Trophoblast cell (in vitro differentiated cells and primary cell): ENCODE data around the gene GLIS2.

Source experiments
- DNase-seq, 2 donors: peaks; one replicate each; pipeline ENCODE4 v3.0.0-alpha.2; 2016
- H2AFZ ChIP-seq: 2 replicates; pipeline ENCODE4 v1.6.1; 2013; ENCODE audit warnings: low read length, moderate library complexity, mild to moderate bottlenecking; ENCODE audit not compliant: insufficient read depth, poor library complexity
- H2AK5ac ChIP-seq: 2 replicates; pipeline ENCODE4 v1.6.1; 2013; ENCODE audit warnings: mild to moderate bottlenecking, low read length
- H2BK120ac ChIP-seq: 2 replicates; pipeline ENCODE4 v1.6.1; 2013; ENCODE audit warnings: low read length, mild to moderate bottlenecking, moderate library complexity; ENCODE audit not compliant: insufficient read depth, poor library complexity
- H2BK12ac ChIP-seq: 2 replicates; pipeline ENCODE4 v1.6.1; 2013; ENCODE audit warnings: mild to moderate bottlenecking, low read length, moderate library complexity
- H2BK5ac ChIP-seq: 2 replicates; pipeline ENCODE4 v1.6.1; 2013; ENCODE audit warnings: low read length, low read depth, moderate library complexity, mild to moderate bottlenecking; ENCODE audit not compliant: poor library complexity
- H3K14ac ChIP-seq: 2 replicates; pipeline ENCODE4 v1.6.1; 2013; ENCODE audit warnings: mild to moderate bottlenecking, low read length
- H3K18ac ChIP-seq: 2 replicates; pipeline ENCODE4 v1.6.1; 2013; ENCODE audit warnings: mild to moderate bottlenecking, low read length
- H3K23ac ChIP-seq: 2 replicates; pipeline ENCODE4 v1.6.1; 2013; ENCODE audit warnings: low read length
- H3K27ac ChIP-seq: 2 replicates; pipeline ENCODE4 v1.5.1; 2013; ENCODE audit warnings: low read depth, mild to moderate bottlenecking, inconsistent platforms, low read length, moderate library complexity
- H3K27me3 ChIP-seq: 2 replicates; pipeline ENCODE4 v1.6.1; 2013; ENCODE audit warnings: inconsistent platforms, mild to moderate bottlenecking, low read length, moderate library complexity; ENCODE audit not compliant: insufficient read depth
- H3K36me3 ChIP-seq, 2 experiments: 1 replicate in 1 of 2; 2 replicates in 1 of 2; pipeline ENCODE4 v1.6.1; 2013; ENCODE audit warnings: low read length in 2 of 2, mild to moderate bottlenecking in 2 of 2, moderate library complexity in 1 of 2; ENCODE audit not compliant: insufficient read depth in 2 of 2, control insufficient read depth in 1 of 2
- H3K4ac ChIP-seq: 2 replicates; pipeline ENCODE4 v1.6.1; 2013; ENCODE audit warnings: low read depth, mild to moderate bottlenecking, low read length, moderate library complexity
- H3K4me1 ChIP-seq, 2 experiments: 1 replicate in 1 of 2; 2 replicates in 1 of 2; pipeline ENCODE4 v1.6.1; 2013; ENCODE audit warnings: low read length in 2 of 2, mild to moderate bottlenecking in 2 of 2, moderate library complexity in 1 of 2; ENCODE audit not compliant: insufficient read depth in 2 of 2, control insufficient read depth in 1 of 2
- H3K4me2 ChIP-seq: 2 replicates; pipeline ENCODE4 v1.6.1; 2013; ENCODE audit warnings: inconsistent platforms, mild to moderate bottlenecking, low read length, moderate library complexity
- H3K4me3 ChIP-seq: 2 replicates; pipeline ENCODE4 v1.5.1; 2013; ENCODE audit warnings: mild to moderate bottlenecking, low read depth, low read length, inconsistent platforms
- H3K79me1 ChIP-seq: one replicate; pipeline ENCODE4 v1.6.1; 2013; ENCODE audit warnings: low read length
- H3K79me2 ChIP-seq: 2 replicates; pipeline ENCODE4 v1.6.1; 2013; ENCODE audit warnings: low read length, mild to moderate bottlenecking; ENCODE audit not compliant: control insufficient read depth, insufficient read depth, poor library complexity
- H3K9ac ChIP-seq: 2 replicates; pipeline ENCODE4 v1.6.1; 2013; ENCODE audit warnings: mild to moderate bottlenecking, low read length
- H3K9me3 ChIP-seq: 2 replicates; pipeline ENCODE4 v1.6.1; 2013; ENCODE audit warnings: low read depth, mild to moderate bottlenecking, control low read depth, inconsistent platforms, low read length; ENCODE audit not compliant: insufficient read depth
- H4K12ac ChIP-seq: 2 replicates; pipeline ENCODE4 v1.6.1; 2013; ENCODE audit warnings: low read depth, mild to moderate bottlenecking, low read length, moderate library complexity
- H4K8ac ChIP-seq: 2 replicates; pipeline ENCODE4 v1.6.1; 2013; ENCODE audit warnings: low read depth, mild to moderate bottlenecking, low read length, moderate library complexity
- H4K91ac ChIP-seq: one replicate; pipeline ENCODE4 v1.6.1; 2013; ENCODE audit warnings: low read depth, mild to moderate bottlenecking, low read length, moderate library complexity
- WGBS: extraction: QIAGEN DNeasy Blood & Tissue Kit; methylation state at CpG from one replicate; pipeline ENCODE4 v1.1.7; 2013; ENCODE audit warnings: missing lambda C conversion rate; ENCODE audit not compliant: insufficient read length, insufficient coverage; ENCODE audit errors: extremely low coverage; 5-methylcytosine and 5-hydroxymethylcytosine counted together

The GLIS2 gene

GRCh38 chr16:4373909-4374742 is 58.3 kb downstream of the GLIS2 start:
- Histone ChIP-seq H3K9ac (no peak overlapping the region), H3K23ac (no peak overlapping the region), H2BK120ac (peak overlapping the region; percentile 35), H3K9me3 (no peaks in the 10 kb centered on the region), H3K18ac (peak overlapping the region; percentile 78), H3K4me3 (peak overlapping the region; percentile 6), H4K8ac (no peak overlapping the region), H2AK5ac (peak overlapping the region; percentile 32), H3K79me1 (peaks cover 22% of the 10 kb centered on the region), H3K27me3 (no peaks in the 10 kb centered on the region), H3K14ac (peak overlapping the region; percentile 41), H4K12ac (no peak overlapping the region), H3K27ac (peak overlapping the region; percentile 66), H3K36me3 (peaks cover 1 to 11% of the 10 kb centered on the region in 2 experiments), H3K4ac (peak overlapping the region; percentile 5), H3K4me1 (peaks cover 55 to 77% of the 10 kb centered on the region in 2 experiments), H3K4me2 (peak overlapping the region; percentile 89), H4K91ac (peak overlapping the region; percentile 53), H2BK12ac (peak overlapping the region; percentile 39), H2BK5ac (peak overlapping the region; percentile 28), H2AFZ (peak overlapping the region; percentile 8), H3K79me2 (peaks cover 21% of the 10 kb centered on the region)
- peak in 1 of 2 donors; percentile 49 for DNase-seq
- no CpG with 5 or more reads among the region's 30 CpGs for WGBS

- Histone ChIP-seq H3K14ac (no peak overlapping the region), H3K4me3 (no peak overlapping the region), H4K91ac (no peak overlapping the region), H3K4me2 (no peak overlapping the region), H3K27ac (no peak overlapping the region), H2BK120ac (no peak overlapping the region), H3K4me1 (peaks cover 51 to 76% of the 10 kb centered on the region in 2 experiments), H3K23ac (no peak overlapping the region), H2BK5ac (no peak overlapping the region), H3K36me3 (peaks cover 7 to 12% of the 10 kb centered on the region in 2 experiments), H2AFZ (no peak overlapping the region), H3K27me3 (no peaks in the 10 kb centered on the region), H3K18ac (peak overlapping the region; percentile 12), H2BK12ac (no peak overlapping the region), H3K4ac (peak overlapping the region; percentile 37), H3K79me2 (peaks cover 21% of the 10 kb centered on the region), H3K9ac (no peak overlapping the region), H2AK5ac (peak overlapping the region; percentile 55), H3K9me3 (no peaks in the 10 kb centered on the region), H3K79me1 (peaks cover 18% of the 10 kb centered on the region), H4K12ac (no peak overlapping the region), H4K8ac (no peak overlapping the region)
- DNase-seq, result peak; percentile 74 to 85
- no CpG with 5 or more reads among the region's 15 CpGs for WGBS
Observed at GRCh38 chr16:4375717-4376116, 59.9 kb downstream of the GLIS2 start.

GRCh38 chr16:4376126-4376892 is 60.4 kb downstream of the GLIS2 start:
- Histone ChIP-seq H3K23ac (no peak overlapping the region), H2BK5ac (no peak overlapping the region), H4K8ac (no peak overlapping the region), H3K4me2 (no peak overlapping the region), H2BK120ac (no peak overlapping the region), H3K4ac (peak overlapping the region; percentile 37), H2AFZ (no peak overlapping the region), H3K79me1 (peaks cover 15% of the 10 kb centered on the region), H3K9ac (no peak overlapping the region), H4K91ac (peak overlapping the region; percentile 4), H3K9me3 (no peaks in the 10 kb centered on the region), H3K27me3 (no peaks in the 10 kb centered on the region), H3K4me3 (no peak overlapping the region), H3K18ac (peak overlapping the region; percentile 12), H3K14ac (peak overlapping the region; percentile 17), H4K12ac (no peak overlapping the region), H3K4me1 (peaks cover 47 to 71% of the 10 kb centered on the region in 2 experiments), H3K79me2 (peaks cover 21% of the 10 kb centered on the region), H2AK5ac (peak overlapping the region; percentile 55), H2BK12ac (no peak overlapping the region), H3K27ac (no peak overlapping the region), H3K36me3 (peaks cover 13 to 18% of the 10 kb centered on the region in 2 experiments)
- peak in 1 of 2 donors; percentile 56 for DNase-seq
- no CpG with 5 or more reads among the region's 31 CpGs for WGBS

- H3K79me1 ChIP-seq, result peaks cover 15% of the 10 kb centered on the region
- no peak overlapping the region for H4K8ac ChIP-seq
- peaks cover 47 to 68% of the 10 kb centered on the region in 2 experiments for H3K4me1 ChIP-seq
- DNase-seq, result no peak
- peaks cover 20 to 25% of the 10 kb centered on the region in 2 experiments for H3K36me3 ChIP-seq
- no peak overlapping the region for H2BK5ac ChIP-seq
- peaks cover 18% of the 10 kb centered on the region for H3K79me2 ChIP-seq
- no peak overlapping the region for H3K23ac ChIP-seq
- H3K18ac ChIP-seq, result peak overlapping the region; percentile 20
- no peaks in the 10 kb centered on the region for H3K27me3 ChIP-seq
- no peak overlapping the region for H2BK120ac ChIP-seq
- no peak overlapping the region for H4K12ac ChIP-seq
- no peak overlapping the region for H3K9ac ChIP-seq
- H3K14ac ChIP-seq, result peak overlapping the region; percentile 33
- H3K4me3 ChIP-seq, result no peak overlapping the region
- no peak overlapping the region for H4K91ac ChIP-seq
- H2AFZ ChIP-seq, result no peak overlapping the region
- H3K27ac ChIP-seq, result no peak overlapping the region
- peak overlapping the region; percentile 20 for H2AK5ac ChIP-seq
- no peak overlapping the region for H3K4me2 ChIP-seq
- WGBS, result no CpG with 5 or more reads among the region's 27 CpGs
- no peak overlapping the region for H2BK12ac ChIP-seq
- peak overlapping the region; percentile 17 for H3K4ac ChIP-seq
- H3K9me3 ChIP-seq, result peaks cover 2% of the 10 kb centered on the region
Observed at GRCh38 chr16:4376893-4377572, 61.2 kb downstream of the GLIS2 start.
